Stimulated activated naive CD4-positive, alpha-beta T cell (primary cell): ENCODE data around the gene OR10C1.

Source experiments
- DNase-seq, 6 experiments: peaks; one replicate each; lab custom pipeline; 2025; lab: John Stamatoyannopoulos, UW

The OR10C1 gene

GRCh38 chr6:29478740-29479139 is 39.6 kb downstream of the OR10C1 start:
- no peak for DNase-seq

GRCh38 chr6:29479560-29479959 is 40.5 kb downstream of the OR10C1 start:
- DNase-seq, result no peak

- DNase-seq, result no peak
These were observed 44.1 kb downstream of the OR10C1 start for GRCh38 chr6:29483186-29483585.

GRCh38 chr6:29483735-29484134 is 44.6 kb downstream of the OR10C1 start:
- DNase-seq, result no peak

GRCh38 chr6:29486577-29486976 is 47.5 kb downstream of the OR10C1 start:
- no peak for DNase-seq

- no peak for DNase-seq
These were observed 48.0 kb downstream of the OR10C1 start for GRCh38 chr6:29487131-29487530.

- DNase-seq, result no peak
These were observed 48.6 kb downstream of the OR10C1 start, which contains the start of gene MAS1L for GRCh38 chr6:29487660-29488059. Gene MAS1L, minus strand, starts transcription at chr6:29487956. Its CDS starts 54 bp downstream, at chr6:29487902.

- DNase-seq, result no peak
These were observed 49.8 kb downstream of the OR10C1 start for GRCh38 chr6:29488874-29489273.

- DNase-seq, result no peak
These were observed 50.2 kb downstream of the OR10C1 start for GRCh38 chr6:29489286-29489685.

GRCh38 chr6:29490055-29490454 is 50.9 kb downstream of the OR10C1 start:
- DNase-seq, result no peak

- no peak for DNase-seq
These were observed 51.4 kb downstream of the OR10C1 start for GRCh38 chr6:29490552-29490951.
